LoVo (cell line): ENCODE results near the gene TRIM66.

Experiments
- DNase-seq: peaks from one replicate; pipeline ENCODE4 v3.0.0-alpha.2; 2016; ENCODE audit warnings: low spot score

Gene TRIM66

GRCh38 chr11:8713760-8714454 lies 31.4 kb upstream of the TRIM66 start:
- no peak for DNase-seq

- DNase-seq, result no peak
These were observed 30.0 kb upstream of the TRIM66 start for GRCh38 chr11:8712506-8712905.

- no peak for DNase-seq
These were observed 29.5 kb upstream of the TRIM66 start for GRCh38 chr11:8711895-8712442.

GRCh38 chr11:8709777-8710176 lies 27.3 kb upstream of the TRIM66 start:
- no peak for DNase-seq

GRCh38 chr11:8709002-8709672 lies 26.7 kb upstream of the TRIM66 start:
- no peak for DNase-seq

GRCh38 chr11:8707541-8708191 lies 25.2 kb upstream of the TRIM66 start:
- no peak for DNase-seq

GRCh38 chr11:8706673-8707432 lies 24.4 kb upstream of the TRIM66 start:
- no peak for DNase-seq

GRCh38 chr11:8705146-8705545 lies 22.7 kb upstream of the TRIM66 start:
- DNase-seq, result no peak

GRCh38 chr11:8704136-8704535 lies 21.7 kb upstream of the TRIM66 start:
- DNase-seq, result no peak

GRCh38 chr11:8702598-8702915 lies 20.1 kb upstream of the TRIM66 start:
- DNase-seq, result no peak

GRCh38 chr11:8701891-8702597 lies 19.6 kb upstream of the TRIM66 start:
- no peak for DNase-seq

- DNase-seq, result no peak
These were observed 17.4 kb upstream of the TRIM66 start for GRCh38 chr11:8699903-8700302.

GRCh38 chr11:8698917-8699441 lies 16.5 kb upstream of the TRIM66 start:
- no peak for DNase-seq

GRCh38 chr11:8698379-8698851 lies 15.9 kb upstream of the TRIM66 start:
- DNase-seq, result no peak

GRCh38 chr11:8697054-8697453 lies 14.6 kb upstream of the TRIM66 start:
- no peak for DNase-seq

- DNase-seq, result no peak
These were observed 11.7 kb upstream of the TRIM66 start for GRCh38 chr11:8694137-8694536.

- no peak for DNase-seq
These were observed 11.1 kb upstream of the TRIM66 start for GRCh38 chr11:8693555-8693954.

GRCh38 chr11:8693010-8693551 lies 10.6 kb upstream of the TRIM66 start:
- no peak for DNase-seq

GRCh38 chr11:8692417-8692816 lies 10.0 kb upstream of the TRIM66 start:
- no peak for DNase-seq

GRCh38 chr11:8691601-8692000 lies 9.1 kb upstream of the TRIM66 start:
- DNase-seq, result no peak
